Measurements from ENCODE around the gene PSME3.

The PSME3 gene

GRCh38 chr17:42787266-42787665, 45.9 kb upstream of the PSME3 start:
- H3K27ac ChIP-seq: no peak overlapping the region
- no peak for TF ChIP-seq CTCF (IDR thresholded peaks at IDR 0.05)
- no peaks in the 10 kb centered on the region for H3K79me2 ChIP-seq
- H3K4me2 ChIP-seq (ENCODE audit: low read length): no peak overlapping the region
- no peaks in the 10 kb centered on the region for H3K9me3 ChIP-seq (ENCODE audit: control insufficient read depth, low read length)
- H3K27me3 ChIP-seq (ENCODE audit: control insufficient read depth, insufficient read depth, low read length): peaks cover 7% of the 10 kb centered on the region
- no peak overlapping the region for H2AFZ ChIP-seq
- no peaks in the 10 kb centered on the region for H3K36me3 ChIP-seq (ENCODE audit: control insufficient read depth, insufficient read depth, low read length)
- no peak overlapping the region for H3K9ac ChIP-seq
- no peaks in the 10 kb centered on the region for H3K4me1 ChIP-seq
- no peak overlapping the region for H3K4me3 ChIP-seq (ENCODE audit: low read depth, low read length)

- TF ChIP-seq CTCF (IDR thresholded peaks at IDR 0.05): no peak
- Histone ChIP-seq H3K4me1 (no peaks in the 10 kb centered on the region), H3K9ac (no peak overlapping the region), H3K4me2 (ENCODE audit: low read length) (no peak overlapping the region), H3K9me3 (ENCODE audit: control insufficient read depth, low read length) (no peaks in the 10 kb centered on the region), H3K27me3 (ENCODE audit: control insufficient read depth, insufficient read depth, low read length) (no peaks in the 10 kb centered on the region), H3K27ac (no peak overlapping the region), H3K79me2 (no peaks in the 10 kb centered on the region), H2AFZ (no peak overlapping the region), H3K36me3 (ENCODE audit: control insufficient read depth, insufficient read depth, low read length) (no peaks in the 10 kb centered on the region), H3K4me3 (ENCODE audit: low read depth, low read length) (no peak overlapping the region)
Measured at GRCh38 chr17:42791948-42792347, 41.2 kb upstream of the PSME3 start.

GRCh38 chr17:42792545-42792944, 40.7 kb upstream of the PSME3 start:
- no peaks in the 10 kb centered on the region for H3K9me3 ChIP-seq (ENCODE audit: control insufficient read depth, low read length)
- H3K27me3 ChIP-seq (ENCODE audit: control insufficient read depth, insufficient read depth, low read length): no peaks in the 10 kb centered on the region
- no peak overlapping the region for H3K4me2 ChIP-seq (ENCODE audit: low read length)
- H3K4me3 ChIP-seq (ENCODE audit: low read depth, low read length): no peak overlapping the region
- no peaks in the 10 kb centered on the region for H3K79me2 ChIP-seq
- TF ChIP-seq CTCF (IDR thresholded peaks at IDR 0.05): no peak
- no peak overlapping the region for H3K9ac ChIP-seq
- H3K27ac ChIP-seq: no peak overlapping the region
- H3K36me3 ChIP-seq (ENCODE audit: control insufficient read depth, insufficient read depth, low read length): no peaks in the 10 kb centered on the region
- no peak overlapping the region for H2AFZ ChIP-seq
- H3K4me1 ChIP-seq: peaks cover 2% of the 10 kb centered on the region

- H3K27me3 ChIP-seq (ENCODE audit: control insufficient read depth, insufficient read depth, low read length): no peaks in the 10 kb centered on the region
- no peaks in the 10 kb centered on the region for H3K79me2 ChIP-seq
- no peak overlapping the region for H3K27ac ChIP-seq
- H3K4me3 ChIP-seq (ENCODE audit: low read depth, low read length): no peak overlapping the region
- H3K36me3 ChIP-seq (ENCODE audit: control insufficient read depth, insufficient read depth, low read length): no peaks in the 10 kb centered on the region
- peaks cover 4% of the 10 kb centered on the region for H3K4me1 ChIP-seq
- TF ChIP-seq CTCF (IDR thresholded peaks at IDR 0.05): no peak
- H3K4me2 ChIP-seq (ENCODE audit: low read length): no peak overlapping the region
- H3K9me3 ChIP-seq (ENCODE audit: control insufficient read depth, low read length): no peaks in the 10 kb centered on the region
- H2AFZ ChIP-seq: no peak overlapping the region
- no peak overlapping the region for H3K9ac ChIP-seq
Measured at GRCh38 chr17:42795061-42795460, 38.1 kb upstream of the PSME3 start.

GRCh38 chr17:42795465-42795864, 37.7 kb upstream of the PSME3 start:
- Histone ChIP-seq H3K9me3 (ENCODE audit: control insufficient read depth, low read length) (no peaks in the 10 kb centered on the region), H3K27me3 (ENCODE audit: control insufficient read depth, insufficient read depth, low read length) (no peaks in the 10 kb centered on the region), H3K27ac (no peak overlapping the region), H3K36me3 (ENCODE audit: control insufficient read depth, insufficient read depth, low read length) (no peaks in the 10 kb centered on the region), H3K79me2 (no peaks in the 10 kb centered on the region), H2AFZ (no peak overlapping the region), H3K4me2 (ENCODE audit: low read length) (no peak overlapping the region), H3K9ac (no peak overlapping the region), H3K4me3 (ENCODE audit: low read depth, low read length) (no peak overlapping the region), H3K4me1 (peaks cover 4% of the 10 kb centered on the region)
- no peak for TF ChIP-seq CTCF (IDR thresholded peaks at IDR 0.05)

All from parathyroid adenoma (tissue), 2 donors.